Hematopoietic multipotent progenitor cell treated with erythropoietin and hydrocortisone succinate and interleukin-3 and kit ligand, for 4 days (in vitro differentiated cells): ENCODE results near the gene RARRES2.
"Not testable (repeated sequence)": the region's sequence is repeated elsewhere in the genome, so short reads cannot be mapped to it uniquely, and the experiment has no call there.

Source experiments
- DNase-seq: peaks from one replicate; pipeline ENCODE4 v3.0.0-alpha.2; 2015

The RARRES2 gene

GRCh38 chr7:150335108-150335773 is 6.2 kb downstream of the RARRES2 start:
- DNase-seq, result no peak

GRCh38 chr7:150334108-150334507 is 7.3 kb downstream of the RARRES2 start:
- DNase-seq, result no peak

- no peak for DNase-seq
These were observed 7.8 kb downstream of the RARRES2 start for GRCh38 chr7:150333659-150334058.

- DNase-seq, result no peak
These were observed 8.4 kb downstream of the RARRES2 start for GRCh38 chr7:150332852-150333635.

GRCh38 chr7:150330211-150330885 is 11.1 kb downstream of the RARRES2 start:
- DNase-seq, result no peak

GRCh38 chr7:150329331-150330120 is 11.9 kb downstream of the RARRES2 start:
- DNase-seq, result no peak

GRCh38 chr7:150327308-150327707 is 14.1 kb downstream of the RARRES2 start:
- no peak for DNase-seq

GRCh38 chr7:150326657-150327268 is 14.7 kb downstream of the RARRES2 start:
- no peak for DNase-seq

GRCh38 chr7:150325901-150326300 is 15.5 kb downstream of the RARRES2 start:
- DNase-seq, result no peak

GRCh38 chr7:150325110-150325611 is 16.3 kb downstream of the RARRES2 start:
- peak; percentile 53 for DNase-seq

GRCh38 chr7:150324373-150324961 is 17.0 kb downstream of the RARRES2 start:
- DNase-seq, result peak; percentile 15

GRCh38 chr7:150323682-150324372 is 17.6 kb downstream of the RARRES2 start:
- peak; percentile 60 for DNase-seq

GRCh38 chr7:150322833-150323681 is 18.4 kb downstream of the RARRES2 start, which contains the start of the genes ACTR3C and LRRC61:
TSS of gene ACTR3C (minus strand) at chr7:150323545. CDS start at chr7:150295296, 28,249 bp downstream.
TSS of gene LRRC61 (plus strand) at chr7:150323355. CDS start at chr7:150336862, 13,507 bp downstream.
- peak; percentile 69 for DNase-seq

GRCh38 chr7:150322114-150322832 is 19.2 kb downstream of the RARRES2 start:
- DNase-seq, result peak; percentile 64

- DNase-seq, result no peak
These were observed 19.7 kb downstream of the RARRES2 start for GRCh38 chr7:150321788-150322113.

- no peak for DNase-seq
These were observed 23.5 kb downstream of the RARRES2 start for GRCh38 chr7:150317748-150318444.

- not testable (repeated sequence) for DNase-seq
These were observed 24.4 kb downstream of the RARRES2 start for GRCh38 chr7:150316987-150317386.

- no peak for DNase-seq
These were observed 26.7 kb downstream of the RARRES2 start for GRCh38 chr7:150314639-150315239.
